Left lung (tissue), 10 donors: ENCODE data around the gene TIAM1. TPM values are rescaled to one million over a fixed set of nuclear protein-coding genes. Genes with fewer than 3 reads are reported as not detected.
A peak's percentile ranks its signal among the peaks of the same experiment; 100 is the strongest.

ENCODE experiments used
- ATAC-seq: fragments of 200-7000 bp; cut with Tn5 transposase; one replicate; pipeline ENCODE4 v1.9.1; 2020; ENCODE audit warnings: moderate library complexity
- DNase-seq, 4 donors: peaks; one replicate each; pipeline ENCODE4 v3.0.0-alpha.2; 2013 to 2020
- H3K27ac ChIP-seq, 2 donors: fragments of 200-600 bp; sonication (generic) in 1 of 2; one replicate each; pipeline versions ENCODE4 v1.5.0 to v1.8.0; 2020 to 2021
- H3K27me3 ChIP-seq, 2 donors: fragments of 200-600 bp; sonication (generic) in 1 of 2; one replicate each; pipeline versions ENCODE4 v1.5.0 to v1.8.0; 2020 to 2021
- H3K36me3 ChIP-seq, 2 donors: fragments of 200-600 bp; sonication (generic) in 1 of 2; one replicate each; pipeline versions ENCODE4 v1.5.0 to v1.8.0; 2020 to 2021
- H3K4me1 ChIP-seq, 2 donors: fragments of 200-600 bp; one replicate each; pipeline ENCODE4 v1.8.0; 2021
- H3K4me3 ChIP-seq, 2 donors: fragments of 200-600 bp; sonication (generic) in 1 of 2; one replicate each; pipeline versions ENCODE4 v1.5.0 to v1.8.0; 2020 to 2021; ENCODE audit warnings: mild to moderate bottlenecking in 1 of 2
- H3K9me3 ChIP-seq, 2 donors: fragments of 200-600 bp; sonication (generic) in 1 of 2; one replicate each; pipeline versions ENCODE4 v1.5.0 to v1.8.0; 2020 to 2021
- CTCF ChIP-seq, 2 donors: fragments of 200-600 bp; sonication (generic) in 1 of 2; IDR thresholded peaks; one replicate each; pipeline versions ENCODE4 v1.5.0 to v1.8.0; 2021; ENCODE audit warnings: antibody characterized with exemption in 2 of 2
- intact Hi-C, 2 donors: fragments of 100-400 bp; cut with DNase I; formaldehyde crosslinking; loops; one replicate each; pipeline versions ENCODE4 v1.11.2 to v1.14.2; 2022
- polyA plus RNA-seq, 6 donors: library from polyadenylated mRNA; unstranded; fragments of 120-200 nt; gene quantifications; one replicate each; pipeline ENCODE4 v1.2.1, GENCODE V29; 2013; ENCODE audit not compliant: insufficient read length in 6 of 6
- total RNA-seq, 2 donors: library from RNA; stranded (reverse); fragmentation: NEBNext Ultra II Directional; extraction: Animal tissue kit (Norgen Biotek cat#: 25700); gene quantifications; one replicate each; pipeline ENCODE4 v1.2.1, GENCODE V29; 2021
- donor health status: DM: no; HTN: yes; CAD: no.
- donor health status: DM: no; HTN: no; CAD: no.

Gene TIAM1
- total and polyA plus RNA-seq, 8 donors = 9.7 to 65.5 (median 49.5) TPM

GRCh38 chr21:31103163-31103562 is 240.9 kb downstream of the TIAM1 start:
- Histone ChIP-seq H3K4me3 (no peak overlapping the region), H3K27me3 (peaks cover 0 to 9% of the 10 kb centered on the region in 2 donors), H3K4me1 (peaks cover 0 to 9% of the 10 kb centered on the region in 2 donors), H3K27ac (no peak overlapping the region), H3K36me3 (no peaks in the 10 kb centered on the region), H3K9me3 (no peaks in the 10 kb centered on the region)
- DNase-seq (no peak), ATAC-seq (no peak)
- no peak for TF ChIP-seq CTCF (IDR thresholded peaks at IDR 0.05)
- intact Hi-C loops = no loop called here

DNA sequence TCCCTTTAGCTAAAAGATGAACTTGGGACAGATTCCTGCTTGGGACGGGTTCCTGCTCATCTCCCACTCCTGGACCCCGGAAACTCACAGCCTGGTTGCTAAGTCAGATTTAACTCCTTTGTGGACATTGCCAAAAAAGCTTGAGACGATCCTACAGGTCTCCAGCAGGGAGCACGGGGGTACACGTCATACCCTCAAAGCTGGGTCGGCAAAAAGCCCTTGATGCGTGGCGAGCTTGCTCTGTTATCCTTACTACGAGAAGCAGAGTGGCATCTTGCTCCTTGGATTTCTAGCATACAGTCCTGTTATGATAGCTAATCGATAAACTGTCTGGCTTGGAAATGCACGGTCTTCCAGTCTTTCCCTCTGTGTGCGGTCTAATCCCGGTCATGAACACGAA is 244.9 kb downstream of the TIAM1 start:
- DNase-seq (no peak), ATAC-seq (no peak)
- H3K36me3 ChIP-seq = no peaks in the 10 kb centered on the region
- intact Hi-C loops = no loop called here
- H3K9me3 ChIP-seq = no peaks in the 10 kb centered on the region
- no peak for TF ChIP-seq CTCF (IDR thresholded peaks at IDR 0.05)
- no peaks in the 10 kb centered on the region for H3K4me1 ChIP-seq
- no peak overlapping the region for H3K4me3 ChIP-seq
- H3K27me3 ChIP-seq = peaks cover 0 to 9% of the 10 kb centered on the region in 2 donors
- H3K27ac ChIP-seq = no peak overlapping the region

- Histone ChIP-seq H3K36me3 (no peaks in the 10 kb centered on the region), H3K9me3 (no peaks in the 10 kb centered on the region), H3K27ac (no peak overlapping the region), H3K4me3 (no peak overlapping the region), H3K27me3 (peaks cover 0 to 9% of the 10 kb centered on the region in 2 donors), H3K4me1 (no peaks in the 10 kb centered on the region)
- peak; percentile 62 to 78 for TF ChIP-seq CTCF (IDR thresholded peaks at IDR 0.05)
- DNase-seq (peak; percentile 58 to 80 (median 66)), ATAC-seq (peak; percentile 96)
- intact Hi-C loops = no loop called here
Measured at GRCh38 chr21:31098576-31099005, 245.5 kb downstream of the TIAM1 start.

DNA sequence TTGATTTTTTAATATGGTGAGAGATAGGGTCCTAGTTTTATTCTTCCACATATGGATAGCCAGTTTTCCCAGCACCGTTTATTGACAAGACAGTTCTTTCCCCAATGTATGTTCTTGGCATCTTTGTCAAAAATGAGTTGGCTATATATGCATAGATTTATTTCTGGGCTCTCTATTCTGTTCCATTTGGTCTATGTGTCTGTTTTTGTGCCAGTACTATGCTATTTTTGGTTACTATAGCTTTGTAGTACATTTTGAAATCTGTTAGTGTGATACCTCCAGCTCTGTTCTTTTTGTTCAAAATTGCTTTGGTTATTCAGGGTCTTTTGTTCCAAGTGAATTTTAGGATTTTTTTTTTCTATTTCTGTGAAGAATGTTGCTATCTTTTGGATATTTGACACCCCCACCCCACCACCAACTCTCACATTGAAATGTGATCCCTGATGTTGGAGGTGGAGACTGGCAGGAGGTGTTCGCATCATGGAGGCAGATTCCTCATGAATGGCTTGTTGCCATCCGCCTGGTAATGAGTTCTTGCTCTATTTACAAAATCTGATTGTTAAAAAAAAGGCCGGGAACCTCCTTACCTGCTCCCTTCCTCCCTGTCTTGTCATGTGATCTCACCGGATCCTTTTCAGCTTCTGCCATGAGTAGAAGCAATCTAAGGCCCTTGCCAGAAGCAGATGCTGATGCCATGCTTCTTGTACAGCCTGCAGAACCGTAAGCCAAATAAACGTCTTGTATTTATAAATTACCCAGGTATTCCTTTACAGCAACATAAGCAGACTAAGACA is 251.0 kb downstream of the TIAM1 start:
- intact Hi-C loops = no loop called here
- H3K36me3 ChIP-seq = no peaks in the 10 kb centered on the region
- H3K27me3 ChIP-seq = no peaks in the 10 kb centered on the region
- no peak overlapping the region for H3K4me3 ChIP-seq
- ATAC-seq (no peak), DNase-seq (no peak)
- H3K9me3 ChIP-seq = no peaks in the 10 kb centered on the region
- no peak for TF ChIP-seq CTCF (IDR thresholded peaks at IDR 0.05)
- H3K27ac ChIP-seq = no peak overlapping the region
- no peaks in the 10 kb centered on the region for H3K4me1 ChIP-seq

DNA sequence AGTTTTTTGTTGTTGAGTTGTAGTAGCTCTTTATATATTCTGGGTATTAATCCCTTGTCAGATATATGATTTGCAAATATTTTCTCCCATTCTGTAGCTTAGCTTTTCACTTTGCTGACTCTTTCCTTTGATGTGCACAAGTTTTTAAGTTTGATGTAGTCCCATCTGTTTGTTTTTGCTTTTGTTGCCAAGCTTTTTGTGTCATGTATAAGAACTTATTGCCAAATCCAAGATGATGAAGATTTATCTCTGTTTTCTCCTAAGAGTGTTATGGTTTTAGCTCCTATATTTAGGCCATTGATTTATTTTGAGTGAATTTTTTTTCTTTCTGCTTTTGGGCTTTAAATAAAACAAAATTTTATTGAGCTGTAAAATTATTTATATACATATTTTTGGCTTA is 253.7 kb downstream of the TIAM1 start:
- no peak for TF ChIP-seq CTCF (IDR thresholded peaks at IDR 0.05)
- DNase-seq (no peak), ATAC-seq (no peak)
- Histone ChIP-seq H3K27ac (no peak overlapping the region), H3K4me3 (no peak overlapping the region), H3K27me3 (no peaks in the 10 kb centered on the region), H3K4me1 (no peaks in the 10 kb centered on the region), H3K9me3 (no peaks in the 10 kb centered on the region), H3K36me3 (no peaks in the 10 kb centered on the region)
- intact Hi-C loops = no loop called here
